Endothelial cell of umbilical vein (primary cell): ENCODE data around the gene NALCN. TPM values are rescaled to one million over a fixed set of nuclear protein-coding genes. Genes with fewer than 3 reads are reported as not detected.

Experiments
- BruUV-seq: library from RNA; stranded (reverse); fragments of 400-500 nt; replicated peaks from 2 replicates; lab custom pipeline; 2021; lab: Mats Ljungman, UMichigan
- CTCF ChIA-PET: fragments of 300-600, 350-600 bp; sonication (Branson Sonifier 250); formaldehyde crosslinking; loops from one replicate; lab custom pipeline; 2021; ENCODE audit warnings: antibody characterized with exemption, inconsistent platforms; lab: Charles Lee
- POLR2A ChIA-PET: fragments of 300-600, 350-600 bp; sonication (Branson Sonifier 250); formaldehyde crosslinking; loops from one replicate; lab custom pipeline; 2021; ENCODE audit warnings: antibody characterized with exemption, inconsistent platforms; lab: Charles Lee
- DNase-seq: peaks from one replicate; pipeline ENCODE4 v3.0.0-alpha.2; 2011; ENCODE audit warnings: low read depth, low spot score
- FAIRE-seq: peaks from 2 replicates; lab custom pipeline; 2011; peaks lifted over from hg19 to GRCh38; lab: Jason Lieb, UNC
- H2AFZ ChIP-seq: 2 replicates; pipeline ENCODE4 v1.6.0; 2012; ENCODE audit warnings: low read depth, low read length, control low read depth, inconsistent platforms
- H3K27ac ChIP-seq: 2 replicates; pipeline ENCODE4 v1.5.1; 2011; ENCODE audit warnings: low read depth, mild to moderate bottlenecking, control low read depth, low read length, moderate library complexity; ENCODE audit not compliant: insufficient read depth
- H3K27me3 ChIP-seq, 2 experiments: 2 replicates each; pipeline versions ENCODE4 v1.6.0 to v1.6.1; 2011; ENCODE audit warnings: low read length in 2 of 2, mixed read lengths in 1 of 2; ENCODE audit not compliant: control insufficient read depth in 2 of 2, insufficient read depth in 2 of 2
- H3K36me3 ChIP-seq, 2 experiments: 2 replicates in 1 of 2; 3 replicates in 1 of 2; pipeline ENCODE4 v1.5.1; 2011; ENCODE audit warnings: low read length in 2 of 2, mild to moderate bottlenecking in 1 of 2, moderate library complexity in 1 of 2; ENCODE audit not compliant: control insufficient read depth in 2 of 2, insufficient read depth in 2 of 2; ENCODE audit errors: extremely low read depth in 1 of 2
- H3K4me1 ChIP-seq: 3 replicates; pipeline ENCODE4 v1.5.1; 2011; ENCODE audit warnings: mild to moderate bottlenecking, low read length; ENCODE audit not compliant: control insufficient read depth, insufficient read depth; ENCODE audit errors: extremely low read depth
- H3K4me2 ChIP-seq: 2 replicates; pipeline ENCODE4 v1.6.1; 2011; ENCODE audit warnings: low read length, control low read depth, mixed read lengths; ENCODE audit not compliant: insufficient read depth
- H3K4me3 ChIP-seq, 3 experiments: fragments of 200-600 bp in 1 of 3; sonication (generic), shearing (Covaris generic) in 1 of 3; replicated peaks in 1 of 3; 2 replicates each; pipeline ENCODE4 v1.5.1; 2011 to 2016; ENCODE audit warnings: control low read depth in 3 of 3, low read length in 3 of 3, mild to moderate bottlenecking in 2 of 3, inconsistent platforms in 1 of 3, low read depth in 1 of 3, moderate library complexity in 1 of 3; ENCODE audit not compliant: insufficient read depth in 1 of 3
- H3K79me2 ChIP-seq: 2 replicates; pipeline ENCODE4 v1.6.0; 2012; ENCODE audit warnings: low read length, inconsistent platforms; ENCODE audit not compliant: control insufficient read depth, insufficient read depth
- H3K9ac ChIP-seq: replicated peaks from 2 replicates; pipeline ENCODE3; 2011; ENCODE audit warnings: low read length, control low read depth; ENCODE audit not compliant: insufficient read depth; ENCODE audit errors: extremely low read depth
- H3K9me1 ChIP-seq: replicated peaks from 3 replicates; pipeline ENCODE4 v1.6.0; 2011; ENCODE audit warnings: mild to moderate bottlenecking, low read length; ENCODE audit not compliant: control insufficient read depth, insufficient read depth; ENCODE audit errors: extremely low read depth
- H3K9me3 ChIP-seq: replicated peaks from 2 replicates; pipeline ENCODE4 v1.5.1; 2012; ENCODE audit warnings: low read length, inconsistent platforms; ENCODE audit not compliant: control insufficient read depth, insufficient read depth
- H4K20me1 ChIP-seq: replicated peaks from 2 replicates; pipeline ENCODE3; 2011; ENCODE audit warnings: mild to moderate bottlenecking, low read length; ENCODE audit not compliant: control insufficient read depth, insufficient read depth; ENCODE audit errors: extremely low read depth
- CTCF ChIP-seq, 2 donors: IDR thresholded peaks; 1 replicate in 1 of 2; 2 replicates in 1 of 2; pipeline ENCODE4 v1.5.1; 2011; ENCODE audit warnings: low read length in 2 of 2, mild to moderate bottlenecking in 2 of 2, moderate library complexity in 2 of 2, control low read depth in 1 of 2, inconsistent platforms in 1 of 2, low read depth in 1 of 2; ENCODE audit not compliant: insufficient read depth in 1 of 2; ENCODE audit errors: extremely low read depth in 1 of 2
- EZH2 ChIP-seq: IDR thresholded peaks from 2 replicates; pipeline ENCODE4 v1.6.1; 2012; ENCODE audit warnings: borderline replicate concordance, low read depth, mild to moderate bottlenecking, moderate library complexity, low read length, inconsistent platforms; ENCODE audit not compliant: severe bottlenecking
- GATA2 ChIP-seq: IDR thresholded peaks from 2 replicates; pipeline ENCODE4 v1.7.0; 2011; ENCODE audit warnings: low read depth, mild to moderate bottlenecking, moderate library complexity, mixed read lengths, low read length; ENCODE audit not compliant: insufficient read length, insufficient read depth
- JUN ChIP-seq: IDR thresholded peaks from 2 replicates; pipeline ENCODE4 v1.6.1; 2011; ENCODE audit warnings: borderline replicate concordance, low read depth; ENCODE audit not compliant: insufficient read length, insufficient read depth
- MYC ChIP-seq: IDR thresholded peaks from one replicate; pipeline ENCODE4 v1.6.1; 2011; ENCODE audit warnings: mild to moderate bottlenecking, low read depth, low read length
- POLR2A ChIP-seq: IDR thresholded peaks from 2 replicates; pipeline ENCODE4 v1.6.1; 2012; ENCODE audit warnings: low read depth, mild to moderate bottlenecking, control low read depth, low read length
- POLR2AphosphoS5 ChIP-seq: IDR thresholded peaks from 2 replicates; pipeline ENCODE4 v1.6.1; 2012; ENCODE audit warnings: low read depth, mild to moderate bottlenecking, control low read depth, low read length, moderate library complexity; ENCODE audit not compliant: insufficient read depth
- dilution Hi-C: fragments of 300-500 bp; cut with MboI; formaldehyde crosslinking; loops from one replicate; pipeline ENCODE4 v1.15.0; 2019; ENCODE audit warnings: low sequenced_read_pairs; ENCODE audit not compliant: extremely low pct_ligation_motif_present
- intact Hi-C: fragments of 100-400 bp; cut with micrococcal nuclease; formaldehyde crosslinking; loops from one replicate; pipeline ENCODE4 v1.10.0; 2022
- polyA plus RNA-seq, 4 experiments: library from polyadenylated mRNA; depleted of rRNA in 3 of 4; stranded (reverse) in 3 of 4; unstranded in 1 of 4; fragments of >200 nt; gene quantifications; 2 replicates each; pipeline versions ENCODE4 v1.2.1 to v1.2.3, GENCODE V29; 2011 to 2012; ENCODE audit warnings: missing spikeins in 1 of 4
- total RNA-seq: library from RNA; stranded (reverse); gene quantifications from 2 replicates; pipeline ENCODE4 v1.2.3, GENCODE V29; 2021
- TF ChIP-seq, protein P1 (sequence below): IDR thresholded peaks from 2 replicates; pipeline ENCODE4 v1.6.1; 2011; ENCODE audit not compliant: insufficient read depth, insufficient read length

NALCN gene
- total and polyA plus RNA-seq, 2 donors (not counting 3 experiments of a cell fraction or from before 2014, with no cell fraction given) = 3.3 to 4.4 TPM

GRCh38 chr13:101116826-101117225, 299.5 kb downstream of the NALCN start:
- H3K79me2 ChIP-seq = no peaks in the 10 kb centered on the region
- FAIRE-seq (no peak), DNase-seq (no peak)
- no TSS peak for BruUV-seq
- H3K9me1 ChIP-seq = no peaks in the 10 kb centered on the region
- no peak overlapping the region for H3K9ac ChIP-seq
- no peak overlapping the region for H2AFZ ChIP-seq
- no peaks in the 10 kb centered on the region for H3K9me3 ChIP-seq
- H3K27ac ChIP-seq = no peak overlapping the region
- dilution Hi-C loops (no loop called here), intact Hi-C loops (no loop called here)
- ChIA-PET POLR2A (no interaction called here), CTCF (interaction anchor here (3.4 kb wide), 1 partner anchor 11 kb away, joined by 12 read pairs; no protein-coding TSS in a partner anchor)
- no peaks in the 10 kb centered on the region for H4K20me1 ChIP-seq
- H3K4me1 ChIP-seq = no peaks in the 10 kb centered on the region
- H3K36me3 ChIP-seq = no peaks in the 10 kb centered on the region
- H3K27me3 ChIP-seq = no peaks in the 10 kb centered on the region
- TF ChIP-seq CTCF (IDR thresholded peaks at IDR 0.05; ENCODE audit: extremely low read depth in 1 of 2, insufficient read depth in 1 of 2, low read depth in 1 of 2, low read length in 2 of 2) (no peak), GATA2 (no peak), EZH2 (no peak), POLR2AphosphoS5 (no peak)
- TF ChIP-seq, protein P1, sequence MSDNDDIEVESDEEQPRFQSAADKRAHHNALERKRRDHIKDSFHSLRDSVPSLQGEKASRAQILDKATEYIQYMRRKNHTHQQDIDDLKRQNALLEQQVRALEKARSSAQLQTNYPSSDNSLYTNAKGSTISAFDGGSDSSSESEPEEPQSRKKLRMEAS = no peak
- H3K4me2 ChIP-seq = no peak overlapping the region
- H3K4me3 ChIP-seq = no peak overlapping the region

DNA sequence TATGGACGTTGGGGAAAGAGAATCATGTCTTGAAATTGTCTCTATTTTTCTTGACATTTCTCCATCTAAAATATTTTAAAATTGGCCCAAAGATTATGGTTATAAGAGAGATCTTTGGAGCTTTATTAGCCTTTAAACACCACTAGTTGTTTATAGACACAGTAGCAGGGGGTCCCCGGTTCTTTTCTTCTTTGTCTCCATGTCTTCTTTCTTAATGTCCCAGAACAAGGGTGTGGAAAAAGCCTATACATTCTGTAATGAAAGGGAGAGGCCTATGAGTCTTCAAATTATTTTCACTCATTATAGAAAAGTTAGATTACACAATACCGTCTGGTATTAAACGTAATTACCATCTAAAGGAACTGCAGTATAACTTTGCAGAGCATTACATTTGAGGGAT, 300.0 kb downstream of the NALCN start:
- ChIA-PET CTCF (interaction anchor here (1.1 kb wide), 1 partner anchor 12 kb away, joined by 3 read pairs; no protein-coding TSS in a partner anchor), POLR2A (no interaction called here)

More for the DNA sequence above, 300.0 kb downstream of the NALCN start:
- H3K4me2 ChIP-seq = no peak overlapping the region
- H3K9ac ChIP-seq = no peak overlapping the region
- no peaks in the 10 kb centered on the region for H3K79me2 ChIP-seq
- DNase-seq (no peak), FAIRE-seq (no peak)
- H2AFZ ChIP-seq = no peak overlapping the region
- intact Hi-C loops (no loop called here), dilution Hi-C loops (no loop called here)
- no peak overlapping the region for H3K4me3 ChIP-seq
- no TSS peak for BruUV-seq
- H4K20me1 ChIP-seq = no peaks in the 10 kb centered on the region
- no peaks in the 10 kb centered on the region for H3K9me1 ChIP-seq
- H3K36me3 ChIP-seq = no peaks in the 10 kb centered on the region
- no peaks in the 10 kb centered on the region for H3K9me3 ChIP-seq
- H3K27me3 ChIP-seq = no peaks in the 10 kb centered on the region
- TF ChIP-seq EZH2 = no peak
- TF ChIP-seq JUN = no peak
- TF ChIP-seq POLR2A = no peak
- TF ChIP-seq, protein P1 = no peak
- TF ChIP-seq POLR2AphosphoS5 = no peak
- no peak for TF ChIP-seq MYC
- no peak for TF ChIP-seq GATA2
- no peaks in the 10 kb centered on the region for H3K4me1 ChIP-seq
- H3K27ac ChIP-seq = no peak overlapping the region
